Fibroblast of gingiva (primary cell): ENCODE measurements around the gene BUB3.

Experiments used
- DNase-seq: peaks from one replicate; pipeline ENCODE4 v3.0.0-alpha.2; 2011; ENCODE audit warnings: low read depth

The BUB3 gene

DNA sequence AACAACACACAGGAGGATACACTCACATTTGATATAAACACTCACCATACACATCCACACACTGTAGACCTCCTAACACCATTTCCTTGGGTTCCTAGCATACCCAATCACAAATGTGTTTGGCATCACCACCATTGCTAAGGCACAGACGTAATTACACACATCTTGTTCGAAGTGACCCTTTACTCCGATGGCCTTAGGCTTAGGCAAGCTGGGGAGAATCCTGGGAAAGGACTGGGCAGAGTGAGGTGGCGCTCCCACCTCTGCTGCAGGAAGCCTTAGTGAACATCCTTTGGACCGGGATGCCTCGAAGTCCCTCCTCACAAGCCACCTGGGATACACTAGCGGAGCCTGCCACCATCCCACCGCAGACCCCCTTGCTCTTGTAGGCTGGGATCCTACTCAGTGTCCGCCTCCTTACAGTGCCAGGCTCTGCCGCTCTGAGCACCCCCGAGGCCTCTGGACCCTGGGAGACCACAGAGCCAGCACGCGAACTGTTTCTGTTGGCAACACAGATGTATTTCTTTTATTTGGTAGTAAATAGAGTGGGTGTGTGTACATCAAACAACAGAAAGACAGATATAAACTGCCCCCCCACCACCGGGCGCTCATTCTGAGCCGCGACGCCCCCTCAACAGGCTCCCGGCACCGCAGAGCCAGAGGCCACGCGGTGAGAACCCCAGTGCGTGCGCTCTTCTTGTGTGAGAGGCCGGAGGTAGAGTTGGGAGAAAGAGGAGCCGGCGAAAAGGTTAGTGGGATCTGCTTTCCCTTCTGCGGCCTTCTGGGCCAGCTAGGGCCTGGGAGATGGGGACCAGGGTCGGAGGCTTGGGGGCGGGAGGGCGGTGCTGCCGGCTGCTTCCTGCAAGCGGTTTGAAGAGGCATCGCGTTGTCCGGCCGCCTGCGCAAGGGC, 12.2 kb upstream of the BUB3 start:
- no peak for DNase-seq

DNA sequence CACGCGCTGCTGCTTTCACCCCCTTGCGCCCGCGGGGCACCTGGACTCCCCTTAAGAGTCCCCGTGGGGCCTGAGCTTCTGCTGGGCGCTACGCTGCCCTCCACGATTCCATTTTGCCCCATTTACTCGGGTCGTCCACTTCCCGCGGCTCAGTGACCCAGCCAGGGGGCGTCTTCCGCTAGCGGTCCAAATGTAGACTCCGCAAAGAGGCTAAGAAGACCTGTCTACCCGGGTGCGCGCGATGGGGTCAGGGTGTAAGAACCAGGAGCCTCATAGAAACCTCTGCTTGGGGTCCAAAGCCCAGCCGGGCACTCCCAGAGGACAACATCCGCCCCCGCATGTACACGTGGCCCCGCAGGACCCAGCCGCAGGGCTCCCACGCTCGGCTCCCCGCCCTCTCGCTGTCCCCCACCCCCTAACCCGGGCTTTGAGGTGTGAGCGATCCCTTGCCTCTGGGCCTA, 11.5 kb upstream of the BUB3 start:
- no peak for DNase-seq

DNA sequence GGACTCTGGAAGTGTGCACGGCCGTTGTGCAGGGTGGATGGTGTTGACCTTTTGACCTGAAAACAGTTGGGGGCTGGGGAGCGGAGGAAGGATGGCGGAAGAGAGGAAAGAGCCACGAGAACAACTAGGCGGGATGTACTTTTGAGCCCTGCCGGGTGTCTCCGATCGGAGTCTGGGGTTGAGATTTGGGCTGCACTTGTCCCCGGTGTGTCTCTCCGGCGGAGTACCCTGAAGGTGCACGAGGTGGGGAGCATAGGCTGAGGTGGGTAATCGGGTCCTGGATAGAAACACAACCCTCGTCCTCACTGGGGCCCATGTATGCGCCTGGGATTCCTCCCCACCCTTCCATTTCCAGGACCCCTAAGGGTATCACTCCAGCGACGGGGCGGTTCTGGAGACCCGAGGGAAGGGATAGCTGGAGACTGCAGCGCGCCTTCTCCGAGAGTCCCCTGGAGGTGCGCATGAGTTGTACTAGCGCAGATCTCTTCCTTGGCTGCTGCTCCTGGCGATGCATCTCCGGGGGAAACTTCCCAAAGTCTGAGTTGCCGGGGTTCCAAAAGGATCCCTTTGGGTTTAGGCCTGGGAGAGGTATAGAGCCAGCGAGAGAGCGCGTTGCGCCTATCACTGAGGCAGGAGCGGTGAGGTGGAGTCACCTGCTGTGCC, 10.9 kb upstream of the BUB3 start:
- DNase-seq: no peak

DNA sequence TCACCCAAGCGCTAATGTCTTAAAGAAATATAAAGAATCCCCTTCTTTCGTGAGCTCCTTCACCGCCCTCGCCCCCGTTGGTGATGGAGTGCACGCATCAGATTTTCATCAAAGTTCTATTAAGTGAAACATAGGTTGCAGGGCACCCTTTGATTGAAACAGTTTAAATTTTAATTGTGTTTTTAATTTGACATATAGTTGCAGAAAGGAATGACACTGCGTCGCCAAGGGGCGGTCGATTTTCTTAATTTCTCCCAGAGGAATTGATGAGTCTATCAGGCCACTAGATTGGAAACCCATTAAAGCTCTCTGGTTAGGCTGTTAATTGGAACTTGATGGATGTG, 10.4 kb upstream of the BUB3 start:
- DNase-seq: no peak

DNA sequence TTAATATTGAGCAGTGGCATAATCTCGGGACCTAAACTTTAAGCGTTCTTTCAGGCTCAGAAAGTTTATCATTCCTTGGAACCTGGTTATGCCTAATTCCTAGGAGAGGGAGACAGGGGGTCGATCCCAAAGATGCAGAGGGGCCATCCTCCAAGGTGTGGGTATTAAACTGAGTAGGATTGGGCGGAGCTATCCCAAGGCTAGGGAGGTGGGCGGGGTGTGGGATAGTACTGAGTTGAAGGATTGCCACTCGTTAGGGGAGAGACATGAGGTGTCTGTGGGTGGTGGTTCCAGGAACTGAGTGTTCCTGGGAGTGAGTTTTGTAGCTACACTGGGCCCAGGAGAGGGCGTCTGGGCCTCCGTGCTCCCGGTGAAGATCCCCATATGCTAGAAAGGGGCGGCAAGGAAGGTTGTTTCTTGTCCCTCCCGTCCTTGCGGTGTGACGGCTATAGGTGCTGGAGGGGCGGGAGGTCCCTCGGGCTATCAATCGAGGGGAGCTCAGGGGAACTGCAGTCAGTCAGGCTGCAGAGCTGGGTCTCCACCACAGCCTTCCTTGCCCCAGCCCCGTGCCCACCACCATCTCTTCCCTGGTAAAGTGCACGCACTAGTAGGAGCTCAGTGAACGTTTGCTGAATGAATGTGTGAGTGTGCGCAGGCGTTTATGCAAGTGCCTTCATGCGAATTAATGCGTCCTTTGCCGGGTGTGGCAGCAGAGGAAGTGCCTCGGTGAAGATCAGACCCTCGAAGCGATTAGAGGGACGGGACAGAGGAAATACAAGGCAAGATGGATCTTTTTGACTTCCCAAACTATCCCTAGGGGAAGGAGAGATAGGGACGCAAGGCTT, 9.3 kb upstream of the BUB3 start:
- DNase-seq: no peak

DNA sequence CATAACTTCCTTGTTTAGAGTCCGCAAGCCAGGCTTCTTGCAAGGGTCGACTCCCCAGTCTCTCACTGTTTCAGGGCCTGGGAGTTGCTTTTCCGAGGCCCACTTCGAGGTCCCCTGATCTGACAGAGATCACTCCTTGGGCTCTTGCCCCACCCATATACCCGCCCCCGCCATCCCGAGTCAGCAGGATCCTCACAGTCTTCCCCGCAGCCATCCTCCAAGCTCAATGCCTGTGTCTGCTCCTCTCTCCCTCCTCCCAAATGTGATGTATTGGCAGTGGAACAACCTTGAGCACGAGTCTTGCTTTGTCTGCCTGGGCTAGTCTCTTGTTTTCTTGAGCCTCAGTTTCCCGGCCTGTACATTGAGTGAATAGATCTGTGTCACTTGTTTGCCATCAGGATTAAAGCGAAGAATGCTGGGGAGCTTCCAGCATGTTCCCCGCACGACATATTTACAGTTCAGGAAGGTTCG, 8.6 kb upstream of the BUB3 start:
- DNase-seq: no peak

DNA sequence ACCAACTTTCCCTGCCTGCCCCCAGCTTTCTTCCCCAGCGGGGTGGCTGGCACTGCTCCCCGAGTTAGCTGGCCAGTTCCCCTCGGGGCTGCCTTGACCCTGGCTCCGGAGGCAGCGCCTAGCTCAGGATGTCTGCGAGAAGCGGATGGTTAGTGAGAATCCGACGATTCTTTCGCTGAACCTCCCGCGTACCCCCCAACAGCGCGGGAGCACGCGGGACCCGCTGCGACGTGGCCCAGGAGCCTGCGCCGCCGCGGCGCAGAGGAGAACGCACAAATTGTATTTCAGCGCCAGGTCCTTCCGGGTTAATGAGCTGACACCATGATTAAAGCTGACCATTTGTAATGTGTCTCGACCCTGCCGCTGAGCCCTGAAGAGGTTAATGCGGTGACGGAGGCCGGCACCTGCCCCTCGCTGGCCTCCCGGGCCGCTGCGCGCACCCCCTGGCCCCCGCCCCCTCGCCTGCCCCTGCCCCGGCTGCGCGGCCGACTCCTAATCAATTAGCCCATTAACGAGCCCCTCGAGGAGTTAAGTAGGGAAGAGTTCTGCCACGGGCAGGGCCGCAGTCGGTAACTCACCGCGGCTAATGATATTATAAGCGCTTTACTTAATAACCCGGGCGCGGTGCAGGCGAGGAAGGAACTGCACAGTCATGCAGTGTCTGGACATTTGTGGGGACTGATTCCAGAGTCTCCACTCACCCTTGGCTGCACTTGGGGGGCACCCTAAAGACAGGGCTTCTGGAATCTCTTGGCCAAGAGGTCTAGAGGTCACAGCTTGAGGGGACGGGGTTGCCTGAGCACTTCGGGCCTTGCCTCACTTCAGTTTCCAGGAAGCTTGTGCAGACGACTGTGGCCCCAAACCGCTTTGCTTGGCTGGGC, 7.9 kb upstream of the BUB3 start:
- DNase-seq: no peak

DNA sequence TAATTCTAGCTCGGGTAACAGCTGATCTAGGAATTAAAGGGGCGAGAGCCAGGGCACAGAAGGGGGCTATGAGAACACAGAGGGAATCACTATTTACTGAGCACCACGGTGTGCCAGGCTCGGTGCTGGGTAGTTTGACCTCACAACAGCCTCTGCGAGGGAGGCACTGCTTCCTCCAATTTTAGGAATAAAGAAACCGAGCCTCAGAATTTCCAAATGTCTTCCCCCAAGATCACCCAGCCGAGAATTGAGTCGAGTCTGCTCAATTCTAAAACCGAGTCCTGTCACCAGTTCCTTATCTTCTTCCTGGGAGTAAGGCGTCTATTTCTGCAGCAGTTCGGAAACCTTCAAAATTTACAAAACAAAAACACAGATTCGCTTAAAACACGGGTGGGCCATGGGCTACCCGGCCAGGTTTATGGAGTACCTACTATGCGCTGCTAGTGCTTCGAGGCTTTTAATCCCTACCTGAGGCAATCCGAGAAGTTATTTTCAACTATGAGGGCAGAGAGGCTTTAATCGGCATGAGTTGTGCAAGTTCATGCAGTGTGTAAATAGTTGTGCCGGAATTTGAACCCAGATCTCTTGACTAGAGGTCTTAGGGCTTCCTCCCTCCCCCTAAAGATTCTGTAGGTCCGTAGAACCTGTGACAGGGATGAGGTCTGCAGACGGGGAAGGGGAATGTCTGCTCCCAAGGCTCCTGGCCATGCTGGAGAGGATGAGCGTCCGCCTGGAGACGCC, 7.1 kb upstream of the BUB3 start:
- no peak for DNase-seq

DNA sequence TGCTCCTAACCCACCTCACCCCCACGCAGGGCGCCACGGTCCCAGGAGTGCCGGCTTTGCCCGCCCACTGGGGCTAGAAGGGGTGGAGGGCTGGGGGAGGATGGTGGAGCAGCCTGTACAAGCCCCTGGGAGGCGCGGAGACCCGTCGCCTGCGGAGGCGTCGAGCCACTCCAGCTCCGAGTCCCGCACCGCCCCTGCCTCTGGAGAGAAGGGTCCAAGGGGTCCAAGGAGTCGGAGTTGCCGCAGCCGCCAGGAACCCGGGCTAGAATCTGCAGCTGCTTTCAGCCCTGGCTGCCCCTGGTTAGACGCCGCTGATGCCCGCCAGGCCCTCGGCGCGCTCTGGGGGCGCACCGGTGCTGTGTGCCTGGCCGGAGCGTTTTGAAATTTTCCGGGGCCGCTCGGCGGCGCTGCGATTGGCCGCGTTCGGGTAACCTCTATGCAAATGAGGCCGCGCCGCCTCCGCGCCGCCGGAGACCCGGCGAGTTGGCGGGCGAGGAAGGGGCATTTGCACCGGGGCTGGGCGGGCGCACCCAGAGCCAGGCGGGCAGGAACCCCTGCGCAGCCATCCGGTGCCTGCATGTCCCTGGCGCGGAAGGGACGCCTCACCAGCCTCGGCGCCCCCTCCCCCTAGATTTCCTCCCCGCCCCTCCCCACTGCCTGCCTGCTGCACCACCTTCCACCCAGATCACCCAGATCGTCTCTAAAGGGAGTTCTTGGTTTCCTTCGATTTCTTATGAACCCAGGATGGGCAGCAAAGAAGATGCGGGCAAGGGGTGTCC, 6.4 kb upstream of the BUB3 start, which contains the start of gene HMX2:
Gene HMX2 (plus strand): TSS at position 502 of the 779 bp plus-strand sequence. CDS start 243 bp downstream, at position 745.
- no peak for DNase-seq

DNA sequence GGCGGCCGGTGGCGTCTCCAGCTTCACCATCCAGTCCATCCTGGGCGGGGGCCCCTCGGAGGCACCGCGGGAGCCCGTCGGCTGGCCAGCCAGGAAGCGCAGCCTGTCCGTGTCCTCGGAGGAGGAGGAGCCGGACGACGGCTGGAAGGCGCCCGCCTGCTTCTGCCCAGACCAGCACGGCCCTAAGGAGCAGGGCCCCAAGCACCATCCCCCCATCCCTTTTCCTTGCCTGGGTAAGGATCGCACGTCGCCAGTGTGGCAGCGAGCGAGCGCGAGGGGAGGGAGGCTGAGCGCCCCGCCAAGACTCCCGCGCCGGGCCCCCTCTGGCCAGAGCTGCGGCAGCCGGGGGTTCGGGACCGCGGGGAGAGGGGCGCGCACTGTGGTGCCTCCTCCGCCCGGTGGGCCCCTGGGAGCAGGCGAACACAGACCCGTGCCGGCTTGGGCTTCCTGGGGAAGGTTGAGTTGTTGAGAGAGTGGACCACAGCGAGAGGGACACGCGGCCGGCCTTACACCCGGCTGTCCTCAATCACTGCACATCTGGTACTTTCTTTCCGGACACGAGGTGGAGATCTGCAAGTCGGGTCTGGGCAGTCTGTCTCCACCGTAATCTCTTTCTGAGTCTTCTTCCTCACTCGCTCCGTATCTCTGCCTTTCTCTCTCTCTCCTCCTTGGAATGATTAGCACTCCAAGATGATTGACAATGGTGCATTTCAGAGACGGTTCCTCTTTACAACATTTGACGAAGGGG, 5.6 kb upstream of the BUB3 start:
- DNase-seq: no peak

DNA sequence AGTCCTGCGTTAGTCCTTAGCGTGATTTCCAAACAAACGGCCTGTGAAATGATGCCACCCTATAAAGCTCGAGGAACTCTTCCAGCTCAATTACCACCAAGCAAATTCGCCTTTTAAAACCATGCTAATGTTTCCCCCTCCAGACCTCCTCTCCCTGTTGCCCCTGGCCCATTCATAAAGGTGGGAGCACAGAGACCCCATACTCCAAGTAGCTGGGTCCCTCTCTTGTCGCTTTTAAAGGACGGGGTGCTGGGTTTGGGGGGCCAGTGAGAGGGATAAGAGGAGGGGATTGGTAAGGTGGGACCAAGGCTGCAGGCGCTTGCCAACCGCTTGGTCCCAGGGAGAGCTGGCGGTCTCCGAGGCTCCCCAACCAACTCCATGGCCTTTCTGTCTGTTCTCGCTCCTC, 5.0 kb upstream of the BUB3 start:
- no peak for DNase-seq

DNA sequence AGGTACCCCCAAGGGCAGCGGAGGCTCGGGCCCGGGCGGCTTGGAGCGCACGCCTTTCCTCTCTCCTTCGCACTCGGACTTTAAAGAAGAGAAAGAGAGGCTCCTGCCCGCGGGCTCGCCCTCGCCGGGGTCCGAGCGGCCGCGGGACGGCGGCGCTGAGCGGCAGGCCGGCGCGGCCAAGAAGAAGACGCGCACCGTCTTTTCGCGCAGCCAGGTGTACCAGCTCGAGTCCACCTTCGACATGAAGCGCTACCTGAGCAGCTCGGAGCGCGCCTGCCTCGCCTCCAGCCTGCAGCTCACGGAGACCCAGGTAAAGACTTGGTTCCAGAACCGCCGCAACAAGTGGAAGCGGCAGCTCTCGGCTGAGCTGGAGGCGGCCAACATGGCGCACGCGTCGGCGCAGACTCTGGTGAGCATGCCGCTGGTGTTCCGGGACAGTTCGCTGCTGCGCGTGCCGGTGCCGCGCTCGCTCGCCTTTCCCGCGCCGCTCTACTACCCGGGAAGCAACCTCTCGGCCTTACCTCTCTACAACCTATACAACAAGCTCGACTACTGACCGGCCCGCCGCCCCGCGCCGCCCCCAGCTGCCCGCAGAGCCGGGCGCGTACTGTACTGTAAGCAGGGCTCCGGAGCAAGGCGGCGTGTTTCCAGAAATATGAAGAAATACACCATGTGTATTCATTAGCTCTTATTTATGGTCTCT, 4.5 kb upstream of the BUB3 start:
- DNase-seq: peak; percentile 36

DNA sequence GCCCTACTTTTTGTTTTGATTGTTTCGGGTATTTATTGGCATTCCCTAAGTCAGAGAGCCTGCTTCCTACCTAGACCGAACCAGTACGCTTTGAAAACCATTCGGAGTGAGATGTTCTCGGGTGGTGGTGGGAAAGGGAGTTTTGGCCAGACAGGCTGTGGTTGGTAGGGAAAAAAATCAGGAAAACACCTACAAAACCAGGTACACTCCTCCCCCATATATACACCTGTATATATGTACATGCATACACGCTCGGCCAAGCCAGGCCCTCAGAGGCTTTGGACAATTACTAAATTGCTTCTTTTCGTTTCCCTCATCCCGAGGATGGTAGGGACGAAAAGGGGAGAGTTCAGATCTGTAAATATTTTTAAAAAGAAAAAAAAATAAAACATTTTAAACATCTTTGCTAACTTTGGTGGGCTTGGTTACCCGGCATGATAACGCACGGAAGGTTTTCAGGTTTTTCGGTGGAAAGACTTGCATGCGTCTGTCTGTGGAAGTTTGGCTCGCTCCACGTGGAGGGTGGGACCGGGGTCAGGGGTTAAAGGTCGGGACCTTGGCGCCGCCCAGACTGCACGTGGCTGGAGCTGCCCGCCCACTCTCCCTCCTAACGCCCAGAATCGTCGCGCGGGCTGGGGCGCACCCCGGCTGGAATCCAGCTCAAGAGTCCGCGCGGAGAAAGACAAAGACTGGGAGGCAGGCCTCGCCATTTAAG, 3.8 kb upstream of the BUB3 start:
- DNase-seq: no peak

DNA sequence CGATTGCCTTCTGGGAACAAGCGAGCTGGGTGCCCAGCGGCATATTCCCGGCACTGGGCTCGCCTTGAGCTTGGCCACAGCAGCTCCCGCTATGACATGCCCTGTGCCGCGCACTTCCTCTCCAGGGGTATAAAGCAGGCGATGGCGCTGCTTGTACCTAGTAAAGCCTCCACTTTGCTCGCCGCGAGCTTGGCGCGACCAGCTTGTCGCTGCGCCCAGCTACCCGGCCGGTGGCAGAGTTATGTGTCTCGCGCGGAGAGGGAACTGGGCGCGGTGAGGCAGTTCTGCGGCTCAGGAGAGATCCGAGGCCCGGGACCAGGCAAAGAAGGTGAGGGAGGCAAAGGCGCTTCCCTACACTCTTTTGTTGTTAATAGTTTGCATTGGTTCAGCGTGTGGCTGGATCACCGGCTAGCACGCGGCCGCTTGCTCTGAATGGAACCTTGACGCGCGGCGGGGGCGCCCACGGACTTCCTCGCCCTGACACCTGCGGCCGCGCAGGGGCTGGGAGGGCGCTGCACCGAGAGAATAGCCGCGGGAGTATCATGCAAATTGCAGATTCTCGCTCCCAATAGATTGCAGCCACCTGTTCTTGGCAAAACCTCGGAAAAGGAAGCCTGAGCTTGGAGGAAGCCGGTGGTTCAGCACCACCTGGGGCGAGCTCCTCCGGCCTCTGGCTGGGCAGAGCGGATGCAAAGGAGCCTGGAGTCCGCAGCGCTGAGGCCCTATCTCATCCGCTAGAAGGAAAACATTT, 3.0 kb upstream of the BUB3 start:
- no peak for DNase-seq

DNA sequence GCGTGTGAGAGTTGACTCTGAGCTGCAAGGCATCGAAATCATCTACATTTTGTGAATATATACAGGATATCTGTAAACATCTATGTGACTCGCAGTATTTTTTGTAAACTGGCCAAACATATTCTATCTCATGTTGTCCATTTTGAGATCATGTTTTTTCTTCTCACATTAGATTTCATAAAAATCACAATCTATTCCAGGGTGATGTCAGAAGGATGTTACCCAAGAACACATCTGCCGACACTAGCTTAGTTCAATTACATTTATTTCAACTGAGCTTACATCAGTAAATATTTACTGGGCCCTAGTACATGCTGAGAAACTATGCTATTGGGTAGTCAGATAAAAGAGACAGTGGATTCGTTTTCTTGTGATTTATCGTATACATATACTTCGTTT, 2.5 kb upstream of the BUB3 start:
- no peak for DNase-seq

DNA sequence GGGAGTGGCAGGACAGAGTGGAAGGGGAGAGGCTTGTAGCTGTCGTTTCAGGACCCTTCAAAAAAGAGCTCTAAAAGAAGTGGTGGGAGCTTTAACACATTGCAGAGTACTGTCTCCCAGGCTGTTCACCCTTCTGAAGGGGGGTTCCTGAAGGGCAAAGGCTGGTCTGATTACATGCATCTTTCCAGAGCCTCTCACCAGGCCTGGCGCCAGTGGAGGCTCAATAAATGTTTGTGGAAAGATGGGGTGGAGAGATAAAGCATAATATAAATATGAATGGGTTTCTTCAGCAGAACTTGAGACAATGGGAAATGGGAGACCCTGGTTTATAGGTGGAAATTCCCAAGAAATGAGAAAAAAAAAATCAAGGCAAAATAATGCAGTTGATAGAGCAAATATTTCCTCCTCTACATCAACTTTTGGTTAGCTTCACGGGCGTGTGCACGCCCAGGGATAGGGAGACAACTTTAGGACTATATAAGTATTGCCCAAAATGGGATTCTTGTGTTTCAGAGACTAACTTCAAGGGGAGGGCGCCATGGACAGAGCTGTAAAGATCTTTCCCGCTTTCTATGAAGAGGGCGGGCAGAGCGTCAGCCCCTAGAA, 613 bp upstream of the BUB3 start:
- no peak for DNase-seq
